Measurements from ENCODE around the gene NR0B2. TPM values are rescaled to one million over a fixed set of nuclear protein-coding genes. Genes with fewer than 3 reads are reported as not detected.

Gene NR0B2
- polyA plus RNA-seq, 1 donor (not counting 4 experiments of a cell fraction or from before 2014, with no cell fraction given): not detected

DNA sequence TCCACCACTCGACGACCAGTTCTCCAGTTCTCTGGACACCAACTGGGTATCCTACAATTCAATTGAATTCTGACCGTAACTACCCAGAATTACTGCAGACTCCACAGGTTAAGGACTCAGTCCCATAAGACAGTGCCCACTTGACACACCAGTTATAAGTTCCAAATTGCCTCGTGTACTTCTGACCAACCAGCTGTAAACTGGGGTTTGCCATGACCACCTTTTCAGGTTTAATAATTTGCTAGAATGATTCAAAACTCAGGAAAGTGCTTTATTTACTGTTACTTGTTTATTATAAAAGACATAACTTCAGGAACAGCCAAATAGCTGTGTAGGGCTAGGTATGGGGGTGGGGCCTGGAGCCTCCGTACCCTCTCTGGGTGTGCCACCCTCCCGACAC is 23.0 kb upstream of the NR0B2 start:
- Histone ChIP-seq H3K4me2 (ENCODE audit: control insufficient read depth, extremely low read depth, insufficient read depth, low read depth, low read length) (no peak overlapping the region), H4K20me1 (ENCODE audit: control insufficient read depth, extremely low read depth, insufficient read depth, low read length) (no peaks in the 10 kb centered on the region), H3K9ac (ENCODE audit: control insufficient read depth, extremely low read depth, insufficient read depth, low read length) (no peak overlapping the region), H3K27me3 (ENCODE audit: control insufficient read depth, extremely low read depth, insufficient read depth, low read length) (no peaks in the 10 kb centered on the region), H3K9me1 (ENCODE audit: control insufficient read depth, extremely low read depth, insufficient read depth, low read length) (no peaks in the 10 kb centered on the region), H3K4me3 (ENCODE audit: control insufficient read depth in 2 of 3, extremely low read depth in 1 of 3, insufficient read depth in 2 of 3, low read depth in 1 of 3, low read length in 3 of 3) (no peak overlapping the region), H2AFZ (ENCODE audit: control insufficient read depth, low read length) (no peak overlapping the region), H3K4me1 (ENCODE audit: control insufficient read depth, extremely low read depth, insufficient read depth, low read length) (no peaks in the 10 kb centered on the region), H3K9me3 (ENCODE audit: control insufficient read depth, low read depth, low read length) (no peaks in the 10 kb centered on the region), H3K36me3 (ENCODE audit: control insufficient read depth in 2 of 2, extremely low read depth in 1 of 2, insufficient read depth in 2 of 2, low read length in 2 of 2) (peaks cover 22 to 26% of the 10 kb centered on the region in 2 experiments), H3K79me2 (ENCODE audit: control insufficient read depth, insufficient read depth, low read length) (peaks cover 45% of the 10 kb centered on the region), H3K27ac (ENCODE audit: control insufficient read depth, insufficient read depth, low read length) (no peak overlapping the region)
- dilution Hi-C loops (cut with MboI; ENCODE audit: extremely low pct_ligation_motif_present, low sequenced_read_pairs): no loop called here
- FAIRE-seq (no peak), DNase-seq (ENCODE audit: low read depth, low spot score) (no peak)
- no peak for TF ChIP-seq EZH2 (IDR thresholded peaks at IDR 0.05; ENCODE audit: low read length)
- TF ChIP-seq, protein P1, sequence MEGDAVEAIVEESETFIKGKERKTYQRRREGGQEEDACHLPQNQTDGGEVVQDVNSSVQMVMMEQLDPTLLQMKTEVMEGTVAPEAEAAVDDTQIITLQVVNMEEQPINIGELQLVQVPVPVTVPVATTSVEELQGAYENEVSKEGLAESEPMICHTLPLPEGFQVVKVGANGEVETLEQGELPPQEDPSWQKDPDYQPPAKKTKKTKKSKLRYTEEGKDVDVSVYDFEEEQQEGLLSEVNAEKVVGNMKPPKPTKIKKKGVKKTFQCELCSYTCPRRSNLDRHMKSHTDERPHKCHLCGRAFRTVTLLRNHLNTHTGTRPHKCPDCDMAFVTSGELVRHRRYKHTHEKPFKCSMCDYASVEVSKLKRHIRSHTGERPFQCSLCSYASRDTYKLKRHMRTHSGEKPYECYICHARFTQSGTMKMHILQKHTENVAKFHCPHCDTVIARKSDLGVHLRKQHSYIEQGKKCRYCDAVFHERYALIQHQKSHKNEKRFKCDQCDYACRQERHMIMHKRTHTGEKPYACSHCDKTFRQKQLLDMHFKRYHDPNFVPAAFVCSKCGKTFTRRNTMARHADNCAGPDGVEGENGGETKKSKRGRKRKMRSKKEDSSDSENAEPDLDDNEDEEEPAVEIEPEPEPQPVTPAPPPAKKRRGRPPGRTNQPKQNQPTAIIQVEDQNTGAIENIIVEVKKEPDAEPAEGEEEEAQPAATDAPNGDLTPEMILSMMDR (optimal IDR thresholded peaks at IDR 0.05 in 1 of 3, IDR thresholded peaks at IDR 0.05 in 1 of 3, conservative IDR thresholded peaks at IDR 0.05 in 1 of 3; ENCODE audit: extremely low read depth in 1 of 3, insufficient read depth in 2 of 3, low read length in 3 of 3): no peak

DNA sequence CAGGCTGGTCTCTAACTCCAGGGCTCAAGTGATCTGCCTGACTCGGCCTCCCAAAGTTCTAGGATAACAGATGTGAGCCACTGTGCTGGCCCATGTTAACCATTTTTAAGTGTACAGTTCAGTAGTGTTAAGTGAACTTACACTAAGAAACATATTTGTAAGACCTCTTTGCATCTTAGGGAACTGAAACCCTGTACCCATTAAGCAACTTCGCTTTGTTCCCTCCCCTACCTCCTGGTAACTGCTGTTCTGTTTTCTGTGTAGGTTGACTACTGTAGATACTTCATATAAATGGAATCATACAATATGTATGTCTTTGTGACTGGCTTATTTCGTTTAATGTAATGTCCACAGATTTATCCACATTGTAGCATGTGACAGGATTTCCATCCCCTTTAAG is 18.8 kb upstream of the NR0B2 start:
- no peak overlapping the region for H3K4me2 ChIP-seq (ENCODE audit: control insufficient read depth, extremely low read depth, insufficient read depth, low read depth, low read length)
- peaks cover 42% of the 10 kb centered on the region for H3K79me2 ChIP-seq (ENCODE audit: control insufficient read depth, insufficient read depth, low read length)
- no peaks in the 10 kb centered on the region for H3K27me3 ChIP-seq (ENCODE audit: control insufficient read depth, extremely low read depth, insufficient read depth, low read length)
- H4K20me1 ChIP-seq (ENCODE audit: control insufficient read depth, extremely low read depth, insufficient read depth, low read length): no peaks in the 10 kb centered on the region
- H3K9me3 ChIP-seq (ENCODE audit: control insufficient read depth, low read depth, low read length): no peaks in the 10 kb centered on the region
- H3K36me3 ChIP-seq (ENCODE audit: control insufficient read depth in 2 of 2, extremely low read depth in 1 of 2, insufficient read depth in 2 of 2, low read length in 2 of 2): peaks cover 10 to 15% of the 10 kb centered on the region in 2 experiments
- H3K9ac ChIP-seq (ENCODE audit: control insufficient read depth, extremely low read depth, insufficient read depth, low read length): no peak overlapping the region
- TF ChIP-seq, protein P1 (optimal IDR thresholded peaks at IDR 0.05 in 1 of 3, IDR thresholded peaks at IDR 0.05 in 1 of 3, conservative IDR thresholded peaks at IDR 0.05 in 1 of 3; ENCODE audit: extremely low read depth in 1 of 3, insufficient read depth in 2 of 3, low read length in 3 of 3): no peak
- TF ChIP-seq EZH2 (IDR thresholded peaks at IDR 0.05; ENCODE audit: low read length): no peak
- dilution Hi-C loops (cut with MboI; ENCODE audit: extremely low pct_ligation_motif_present, low sequenced_read_pairs): no loop called here
- no peak overlapping the region for H3K4me3 ChIP-seq (ENCODE audit: control insufficient read depth in 2 of 3, extremely low read depth in 1 of 3, insufficient read depth in 2 of 3, low read depth in 1 of 3, low read length in 3 of 3)
- no peak for DNase-seq (ENCODE audit: low read depth, low spot score)
- H2AFZ ChIP-seq (ENCODE audit: control insufficient read depth, low read length): no peak overlapping the region
- FAIRE-seq: no peak
- no peaks in the 10 kb centered on the region for H3K4me1 ChIP-seq (ENCODE audit: control insufficient read depth, extremely low read depth, insufficient read depth, low read length)
- no peak overlapping the region for H3K27ac ChIP-seq (ENCODE audit: control insufficient read depth, insufficient read depth, low read length)
- H3K9me1 ChIP-seq (ENCODE audit: control insufficient read depth, extremely low read depth, insufficient read depth, low read length): no peaks in the 10 kb centered on the region
